ENCODE measurements around the gene SOX11.

SOX11 gene

DNA sequence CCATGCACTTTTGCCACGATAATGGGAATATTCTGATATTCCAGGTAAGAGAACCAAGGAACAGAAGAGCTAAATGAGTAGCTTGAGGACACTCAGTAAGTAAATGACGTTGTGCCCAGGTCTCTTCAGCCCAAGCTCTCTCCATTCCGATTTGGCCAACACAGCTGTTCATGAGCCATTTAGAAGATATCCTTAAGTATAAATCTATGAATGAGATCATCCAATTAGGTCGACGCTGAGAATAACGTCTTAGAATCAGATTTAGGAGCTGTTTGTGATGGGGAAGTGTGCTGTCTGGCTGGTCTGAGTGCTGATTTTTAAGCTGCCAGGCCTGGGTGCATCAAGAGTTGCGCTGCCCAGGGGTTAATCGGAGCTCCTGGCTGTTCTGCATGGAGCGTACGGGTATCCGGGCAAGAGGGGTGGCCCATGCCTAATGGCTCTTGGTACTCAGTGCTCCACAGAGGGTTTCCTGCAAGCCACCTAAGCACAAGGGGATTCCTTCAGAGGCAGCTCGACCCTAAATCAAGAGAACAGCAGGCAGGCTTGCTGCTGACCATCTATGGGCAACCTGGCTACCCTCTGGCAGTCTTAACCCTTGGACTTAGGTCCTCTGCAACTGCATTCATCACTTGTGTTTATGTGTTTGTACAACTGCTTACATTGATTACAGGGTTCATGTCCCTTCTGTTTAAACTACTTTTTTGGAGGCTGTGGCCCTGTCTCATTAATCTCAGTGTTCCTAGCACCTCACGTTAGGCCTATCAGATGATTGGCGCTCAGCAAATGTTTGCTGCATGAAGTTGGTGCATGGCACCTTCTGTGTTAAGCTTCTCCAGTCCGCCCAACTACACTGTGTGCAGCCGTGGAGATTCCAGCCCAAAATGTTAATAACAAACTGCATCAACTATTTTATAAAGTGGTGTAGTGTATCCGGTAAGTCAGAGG lies 31.9 kb downstream of the SOX11 start:
- no peak for DNase-seq (ENCODE audit: low read depth)

DNA sequence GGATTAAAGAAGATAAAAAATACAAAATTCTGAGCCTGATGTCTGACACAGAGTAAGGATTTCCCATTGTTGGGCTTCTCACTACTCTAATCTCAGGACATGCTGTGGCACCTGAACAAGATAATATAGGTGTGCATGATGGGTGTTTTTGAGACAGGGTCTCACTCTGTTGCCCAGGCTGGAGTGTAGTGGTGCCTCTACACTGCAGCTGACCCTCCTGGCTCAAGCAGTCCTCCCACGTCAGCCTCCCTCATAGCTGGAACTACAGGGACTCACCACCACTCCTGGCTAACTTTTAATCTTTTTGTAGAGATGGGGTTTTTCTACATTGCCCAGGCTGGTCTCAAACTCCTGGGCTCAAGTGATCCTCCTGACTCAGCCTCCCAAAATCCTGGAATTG lies 32.9 kb downstream of the SOX11 start:
- DNase-seq (ENCODE audit: low read depth) = no peak

DNA sequence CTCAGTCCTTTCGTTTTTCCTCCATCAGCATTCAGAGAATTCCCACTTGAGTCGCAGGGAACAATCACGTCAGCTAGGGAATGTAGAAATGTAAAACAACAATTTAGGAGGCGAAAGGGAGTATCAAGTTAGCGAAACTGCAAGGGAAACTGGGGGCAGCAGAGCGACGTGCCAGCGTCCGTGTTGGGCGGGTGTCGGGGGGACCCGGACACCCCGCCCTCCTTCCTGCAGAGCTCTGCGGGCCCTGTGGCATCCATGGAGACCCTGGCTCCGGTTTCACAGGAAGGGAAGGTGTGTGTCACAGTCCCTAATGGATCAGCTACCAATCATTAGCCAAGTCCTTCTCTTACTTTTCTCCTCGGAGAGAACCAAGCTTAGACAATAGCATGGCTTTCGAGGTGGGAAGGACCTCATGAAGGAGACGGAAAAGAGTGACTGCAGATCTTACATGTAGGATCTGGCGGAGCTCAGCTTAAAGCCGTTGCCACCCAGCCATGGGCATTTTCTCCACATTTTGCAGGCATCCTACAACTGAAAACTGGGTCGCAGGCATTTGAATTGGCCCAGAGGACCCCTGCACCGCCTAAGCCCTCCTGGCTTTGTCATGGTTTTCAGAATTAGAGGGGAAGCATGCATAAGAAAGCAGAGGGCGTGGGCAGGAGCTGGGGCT lies 33.7 kb downstream of the SOX11 start:
- DNase-seq (ENCODE audit: low read depth) = no peak

DNA sequence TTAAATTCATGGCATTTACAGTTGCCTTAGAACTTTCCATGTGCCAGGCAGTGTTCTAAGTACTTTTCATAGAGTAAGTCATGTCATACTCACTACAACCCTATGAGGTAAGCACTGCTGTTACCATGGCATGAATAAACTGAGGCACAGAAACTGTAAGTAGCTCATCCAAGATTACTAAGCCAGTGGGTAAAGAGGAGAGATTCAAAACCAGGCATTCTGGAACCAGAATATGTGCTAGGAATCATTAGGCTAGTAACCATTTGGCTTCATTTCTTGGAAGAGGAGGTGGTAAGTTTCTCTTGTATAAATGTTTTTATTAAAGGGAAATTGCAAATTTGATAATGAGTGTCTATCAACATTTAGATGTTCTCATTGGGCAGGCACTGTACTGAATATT lies 35.1 kb downstream of the SOX11 start:
- no peak for DNase-seq (ENCODE audit: low read depth)

DNA sequence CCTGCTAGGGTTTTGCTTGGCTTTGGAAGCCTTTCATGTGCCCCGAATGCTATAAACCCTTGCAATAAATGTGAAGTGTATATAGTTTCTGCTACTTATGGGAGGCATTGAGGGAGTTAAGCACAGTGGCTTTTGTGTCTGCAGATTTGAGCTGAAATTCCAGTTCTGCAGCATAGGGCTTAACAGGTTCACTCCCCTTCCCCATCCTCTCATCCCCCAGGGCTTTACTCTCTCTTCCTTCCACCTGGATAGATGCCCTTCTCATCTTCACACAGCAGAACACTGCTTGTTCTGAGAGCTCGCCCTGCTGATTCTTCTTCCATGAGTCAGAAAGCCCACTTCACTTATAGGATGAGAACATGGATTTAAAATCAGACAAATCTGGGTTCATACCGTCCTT lies 37.2 kb downstream of the SOX11 start:
- DNase-seq (ENCODE audit: low read depth) = no peak

DNA sequence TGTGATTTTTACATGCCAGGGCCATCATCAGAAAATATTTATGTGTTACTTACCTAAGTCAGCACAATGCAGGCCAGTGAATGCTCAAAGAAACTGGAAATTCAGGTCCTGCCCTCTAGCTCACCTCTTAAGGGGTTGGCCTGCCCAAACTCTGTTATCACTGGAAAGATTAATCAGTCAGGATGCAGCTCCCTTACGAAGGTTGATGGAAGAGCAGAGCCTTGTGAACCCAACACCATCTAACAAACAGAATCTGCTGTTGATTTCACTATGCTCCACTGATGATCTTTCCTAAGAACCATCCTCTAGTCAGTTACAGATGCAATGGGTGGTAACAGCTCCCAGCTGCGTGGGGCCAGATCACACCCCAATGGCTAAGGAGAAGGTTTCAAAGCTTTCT lies 38.2 kb downstream of the SOX11 start:
- no peak for DNase-seq (ENCODE audit: low read depth)

DNA sequence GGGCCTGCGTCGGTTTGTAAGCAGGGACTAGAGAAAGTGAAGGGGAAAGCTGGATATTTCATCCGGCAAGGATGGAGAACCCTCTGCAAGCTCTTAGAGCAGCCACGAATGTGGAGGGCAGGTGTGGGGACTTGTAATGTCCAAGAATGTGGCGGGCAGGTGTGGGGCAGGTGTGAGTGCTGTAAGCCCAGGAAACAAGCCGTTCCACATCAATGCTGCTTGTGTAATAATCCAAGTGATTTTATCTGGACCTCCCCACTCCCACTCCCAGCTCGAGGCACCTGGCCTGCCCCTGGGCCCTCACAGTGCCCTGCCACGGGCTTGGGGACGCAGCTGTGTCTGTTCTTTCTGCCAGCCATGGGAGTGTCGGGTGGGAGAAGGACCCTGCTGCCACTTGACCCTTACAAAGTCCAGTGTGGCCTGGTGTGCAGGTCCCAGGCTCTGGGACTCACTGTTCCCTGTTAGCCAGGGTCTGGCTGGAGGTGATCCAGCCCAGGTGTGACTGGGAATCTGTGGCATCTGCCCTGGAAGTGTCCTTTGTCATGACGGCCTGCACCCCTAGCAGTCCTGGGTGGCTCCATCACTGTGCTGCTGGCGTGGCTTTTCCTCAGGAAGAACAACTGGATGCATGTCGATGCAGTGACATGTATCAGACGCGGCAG lies 42.8 kb downstream of the SOX11 start:
- no peak for DNase-seq (ENCODE audit: low read depth)

DNA sequence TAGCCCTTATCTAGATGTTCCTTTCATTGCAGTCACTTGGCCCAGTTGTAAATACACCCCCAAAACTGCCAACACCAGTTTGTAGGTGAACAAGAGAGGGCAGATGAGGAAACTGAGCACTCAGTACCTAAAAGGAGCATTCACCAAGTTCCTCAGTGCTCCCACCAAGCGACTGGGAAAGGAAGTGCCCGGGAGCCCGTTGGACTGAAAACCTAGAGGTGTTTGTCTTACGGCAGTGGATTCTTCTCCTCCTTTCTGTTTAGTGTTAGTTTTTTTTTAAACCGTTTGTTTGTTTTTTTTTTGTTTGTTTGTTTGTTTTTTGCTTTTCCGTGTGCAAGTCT lies 43.3 kb downstream of the SOX11 start:
- no peak for DNase-seq (ENCODE audit: low read depth)

DNA sequence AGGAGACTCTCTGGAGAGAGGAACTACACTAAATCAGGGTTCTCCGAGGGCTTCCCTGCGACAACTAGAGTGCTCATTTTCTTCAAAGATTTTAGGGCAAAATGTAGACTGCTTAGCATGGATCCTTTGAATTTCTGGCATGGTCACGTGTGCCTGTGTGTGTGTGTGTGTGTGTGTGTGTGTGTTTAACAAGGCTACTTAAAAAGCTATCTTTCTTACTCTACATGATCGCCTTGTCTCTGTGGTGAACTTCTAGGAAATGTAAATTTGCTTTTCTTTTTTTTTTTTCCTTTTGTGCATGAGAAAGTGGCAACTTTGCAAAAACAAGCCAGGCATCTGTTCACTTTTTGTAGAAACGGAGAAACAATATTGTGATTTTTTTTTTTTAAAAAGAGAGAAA lies 43.9 kb downstream of the SOX11 start:
- DNase-seq (ENCODE audit: low read depth) = no peak

DNA sequence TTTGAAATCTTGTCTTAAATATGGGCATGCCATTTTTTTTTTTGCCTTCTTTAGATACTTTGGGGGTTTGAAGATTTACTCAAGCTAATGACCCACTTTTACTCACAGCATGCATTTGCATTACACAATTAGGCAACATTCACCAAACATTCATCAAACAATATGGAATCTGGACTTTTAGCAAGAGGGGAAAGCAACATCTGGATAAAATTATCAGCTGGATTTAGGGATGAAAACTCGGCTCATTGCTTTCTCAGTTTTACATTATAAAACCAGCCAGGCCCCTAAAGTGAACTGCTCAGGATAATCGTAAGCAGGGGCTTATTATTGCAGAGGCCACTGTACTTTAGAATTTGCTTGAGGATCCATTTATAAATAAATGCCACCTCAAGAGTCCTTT lies 44.7 kb downstream of the SOX11 start:
- DNase-seq (ENCODE audit: low read depth) = no peak

DNA sequence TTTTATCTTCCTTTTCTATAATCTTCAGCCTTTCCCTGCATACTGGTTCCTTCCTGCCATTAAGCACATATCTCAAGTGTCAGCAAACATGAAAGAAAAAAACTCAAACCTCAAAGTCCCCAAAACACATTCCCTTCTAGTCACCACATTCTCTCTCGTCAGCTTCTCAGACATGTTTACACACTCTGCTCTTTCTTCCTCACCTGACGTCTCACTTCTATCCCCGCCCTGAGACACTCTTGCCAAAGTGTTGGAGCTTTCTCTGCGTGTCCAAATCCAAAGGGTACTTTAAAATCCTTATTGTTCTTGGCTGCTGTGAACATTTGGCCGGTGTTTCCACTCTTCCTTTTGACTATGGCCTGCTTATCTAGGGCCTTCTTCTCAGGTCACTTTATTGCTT lies 47.9 kb downstream of the SOX11 start:
- no peak for DNase-seq (ENCODE audit: low read depth)

DNA sequence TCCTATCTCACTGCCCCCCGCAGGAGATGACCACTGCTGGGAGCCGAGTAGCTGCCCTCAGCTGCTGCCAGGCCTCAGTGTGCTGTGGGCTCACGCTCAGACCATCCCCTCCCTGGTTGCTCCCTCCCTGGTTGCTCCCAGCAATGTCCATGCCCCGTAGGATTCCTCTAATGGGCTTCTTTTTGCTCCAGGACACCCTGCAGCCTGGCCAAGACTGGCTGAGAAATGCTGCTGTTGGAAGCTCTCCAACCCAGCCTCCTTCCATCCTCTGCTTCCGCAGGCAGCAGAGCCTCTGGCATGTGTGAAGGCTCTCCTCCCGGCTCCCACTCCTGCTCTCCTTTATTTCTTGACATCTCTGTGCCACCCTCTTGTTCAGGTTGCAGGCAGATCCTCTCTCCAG lies 48.6 kb downstream of the SOX11 start:
- DNase-seq (ENCODE audit: low read depth) = no peak

DNA sequence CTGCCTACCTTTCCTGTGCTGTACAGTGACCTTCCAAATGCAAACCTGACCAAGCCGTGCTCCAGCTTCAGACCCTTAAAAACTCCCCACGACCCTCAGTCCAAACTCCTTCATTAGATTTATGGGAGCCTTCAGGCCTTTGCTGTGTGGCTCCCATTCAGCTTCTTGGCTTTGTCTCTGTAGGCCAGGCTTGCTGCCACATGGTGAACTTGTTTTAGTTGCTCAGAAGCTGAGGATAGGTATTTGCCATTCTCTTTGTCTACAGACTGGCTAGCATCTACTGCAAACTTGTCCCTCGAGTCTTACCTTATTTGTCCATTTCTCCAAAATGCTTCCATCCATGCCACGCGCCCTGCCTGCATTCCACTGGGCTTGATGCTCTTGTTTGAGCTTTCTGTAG lies 49.1 kb downstream of the SOX11 start:
- no peak for DNase-seq (ENCODE audit: low read depth)

DNA sequence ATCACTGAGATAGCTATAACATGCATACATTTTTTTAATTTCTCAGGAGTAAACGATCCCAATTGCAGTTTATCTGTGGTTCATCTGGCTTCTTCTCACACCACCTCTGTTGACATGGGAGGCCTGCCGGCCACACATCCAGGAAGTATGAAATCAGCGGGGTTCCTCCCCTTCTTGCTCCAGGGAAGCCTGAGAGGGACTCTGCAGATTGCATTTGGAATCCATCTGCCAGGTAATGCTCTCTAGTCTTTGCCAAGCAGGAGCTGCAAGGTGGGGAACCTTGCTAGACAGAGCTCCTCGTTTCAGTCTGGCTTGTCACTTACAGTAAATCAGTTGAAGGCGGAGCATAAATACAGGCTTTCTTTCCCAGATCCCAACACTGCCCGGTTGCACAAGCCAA lies 49.9 kb downstream of the SOX11 start:
- no peak for DNase-seq (ENCODE audit: low read depth)

DNA sequence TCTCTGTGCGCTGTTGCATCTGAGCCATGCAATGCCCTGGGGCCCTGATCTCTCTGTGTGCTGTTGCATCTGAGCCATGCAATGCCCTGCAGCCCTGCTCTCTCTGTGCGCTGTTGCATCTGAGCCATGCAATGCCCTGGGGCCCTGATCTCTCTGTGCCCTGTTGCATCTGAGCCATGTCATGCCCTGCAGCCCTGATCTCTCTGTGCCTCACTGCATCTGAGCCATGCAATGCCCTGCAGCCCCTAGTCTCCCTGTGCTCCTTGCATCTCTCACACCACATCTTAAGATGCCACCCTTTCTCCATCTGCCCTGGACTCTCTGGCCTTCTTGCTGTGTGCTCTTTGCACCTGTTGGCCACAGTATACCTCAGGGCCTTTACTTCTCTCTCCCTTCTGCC lies 56.2 kb downstream of the SOX11 start:
- no peak for DNase-seq (ENCODE audit: low read depth)

DNA sequence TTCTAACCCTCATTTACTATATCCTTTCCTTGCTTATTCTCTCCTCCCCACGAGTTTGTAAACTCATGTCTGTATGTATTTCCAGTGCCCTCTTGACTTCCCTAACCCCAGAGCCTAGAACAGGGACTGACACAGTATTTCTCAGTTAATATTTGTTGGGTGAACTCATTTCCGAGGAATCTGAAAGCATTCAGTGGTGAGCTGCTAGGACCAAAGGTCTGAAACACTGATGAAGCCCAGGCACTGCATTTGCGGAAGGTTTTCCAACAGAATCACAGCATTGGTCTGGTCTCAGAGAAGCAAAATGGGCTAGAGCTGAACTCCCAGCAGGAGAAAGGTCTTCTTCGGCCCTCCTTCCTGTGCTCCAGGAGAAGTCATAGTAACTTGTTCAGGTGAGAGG lies 56.8 kb downstream of the SOX11 start:
- DNase-seq (ENCODE audit: low read depth) = no peak

DNA sequence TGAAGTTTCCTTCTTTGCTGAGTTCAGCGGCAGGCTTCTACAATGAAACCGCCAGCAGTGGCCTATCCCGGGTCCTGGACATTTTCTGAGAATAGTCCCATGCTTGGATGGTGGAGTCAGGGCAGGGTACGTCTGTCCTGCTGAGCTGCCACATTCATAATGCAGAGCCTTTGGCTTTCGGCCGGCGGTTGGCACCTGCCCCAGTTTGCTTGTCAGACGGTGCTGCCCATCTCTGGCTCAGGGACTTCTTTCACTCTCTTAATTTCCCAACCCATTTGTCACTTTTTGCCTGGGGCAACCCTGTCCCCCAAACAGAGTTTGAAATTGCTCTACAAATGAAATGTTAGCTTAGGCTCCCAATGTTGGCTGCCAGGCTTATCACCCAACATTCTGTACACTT lies 57.2 kb downstream of the SOX11 start:
- DNase-seq (ENCODE audit: low read depth) = no peak
